DMS53 treated with DMSO at 0.1 percent for 48 hours (cell line): ENCODE data around the gene TMIGD1.

Source experiments
- DNase-seq: peaks from one replicate; lab custom pipeline; 2025; ENCODE audit not compliant: unreplicated experiment; lab: John Stamatoyannopoulos, UW

The TMIGD1 gene

GRCh38 chr17:30333503-30334360 lies at the start of gene TMIGD1:
TMIGD1 (minus strand) TSS chr17:30334057; CDS start chr17:30332133, 1,924 bp downstream.
- no peak for DNase-seq

GRCh38 chr17:30382345-30382744 lies 48.5 kb upstream of the TMIGD1 start:
- DNase-seq, result no peak

- DNase-seq, result no peak
Observed at GRCh38 chr17:30381340-30381659, 47.4 kb upstream of the TMIGD1 start.

GRCh38 chr17:30380643-30381339 lies 46.9 kb upstream of the TMIGD1 start:
- DNase-seq, result no peak

GRCh38 chr17:30379903-30380381 lies 46.1 kb upstream of the TMIGD1 start:
- DNase-seq, result no peak

GRCh38 chr17:30379303-30379902 lies 45.5 kb upstream of the TMIGD1 start:
- no peak for DNase-seq

GRCh38 chr17:30378825-30379302 lies 45.0 kb upstream of the TMIGD1 start, which contains the start of gene CPD:
CPD (plus strand) TSS chr17:30378927; CDS start chr17:30378981, 54 bp downstream.
- DNase-seq, result peak; percentile 78

- no peak for DNase-seq
Observed at GRCh38 chr17:30378241-30378824, 44.5 kb upstream of the TMIGD1 start.

GRCh38 chr17:30377574-30378240 lies 43.9 kb upstream of the TMIGD1 start:
- no peak for DNase-seq

GRCh38 chr17:30376621-30377452 lies 43.0 kb upstream of the TMIGD1 start:
- DNase-seq, result peak; percentile 95

- peak; percentile 21 for DNase-seq
Observed at GRCh38 chr17:30375661-30376060, 41.8 kb upstream of the TMIGD1 start.

GRCh38 chr17:30372755-30373154 lies 38.9 kb upstream of the TMIGD1 start:
- DNase-seq, result peak; percentile 25

- DNase-seq, result no peak
Observed at GRCh38 chr17:30369995-30370394, 36.1 kb upstream of the TMIGD1 start.

GRCh38 chr17:30368912-30369720 lies 35.3 kb upstream of the TMIGD1 start:
- DNase-seq, result peak; percentile 50

GRCh38 chr17:30366536-30366935 lies 32.7 kb upstream of the TMIGD1 start:
- DNase-seq, result no peak

GRCh38 chr17:30363715-30364202 lies 29.9 kb upstream of the TMIGD1 start:
- peak; percentile 6 for DNase-seq

- DNase-seq, result no peak
Observed at GRCh38 chr17:30361766-30362279, 28.0 kb upstream of the TMIGD1 start.

GRCh38 chr17:30360086-30360808 lies 26.4 kb upstream of the TMIGD1 start:
- DNase-seq, result no peak
